HL-60 (cell line): ENCODE measurements around the gene CD34.

Source experiments
- DNase-seq, 2 experiments: peaks; one replicate each; pipeline ENCODE4 v3.0.0-alpha.2; 2010 to 2020; ENCODE audit warnings: low read depth in 1 of 2, low spot score in 1 of 2
- H3K27ac ChIP-seq: fragments of 250-450 bp; sonication (Bioruptor Pico); replicated peaks from 2 replicates; pipeline ENCODE4 v1.5.1; 2020; ENCODE audit warnings: mild to moderate bottlenecking, moderate library complexity
- H3K27me3 ChIP-seq: fragments of 250-450 bp; sonication (Bioruptor Pico); 2 replicates; pipeline ENCODE4 v1.5.1; 2021; ENCODE audit warnings: mild to moderate bottlenecking, moderate library complexity; ENCODE audit not compliant: insufficient read depth, poor library complexity, severe bottlenecking
- H3K4me3 ChIP-seq: replicated peaks from 2 replicates; pipeline ENCODE4 v1.5.1; 2011; ENCODE audit warnings: mild to moderate bottlenecking, control low read depth, low read length; ENCODE audit not compliant: insufficient read depth
- CTCF ChIP-seq: IDR thresholded peaks from one replicate; pipeline ENCODE4 v1.5.1; 2011; ENCODE audit warnings: low read length, control low read depth, inconsistent platforms; ENCODE audit not compliant: insufficient read depth
- GABPA ChIP-seq: IDR thresholded peaks from 2 replicates; pipeline ENCODE4 v1.6.1; 2012; ENCODE audit warnings: low read depth
- POLR2AphosphoS5 ChIP-seq: IDR thresholded peaks from 2 replicates; pipeline ENCODE4 v1.6.1; 2012; ENCODE audit warnings: low read depth
- REST ChIP-seq: IDR thresholded peaks from 2 replicates; pipeline ENCODE4 v1.6.1; 2012; ENCODE audit warnings: low read depth; ENCODE audit not compliant: insufficient replicate concordance
- SPI1 ChIP-seq: IDR thresholded peaks from 2 replicates; pipeline ENCODE4 v1.6.1; 2012; ENCODE audit warnings: low read depth, mild to moderate bottlenecking, borderline replicate concordance

CD34 gene

GRCh38 chr1:207894704-207895103 is 16.2 kb downstream of the CD34 start:
- no peak for TF ChIP-seq POLR2AphosphoS5
- TF ChIP-seq CTCF: no peak
- no peak for TF ChIP-seq REST
- TF ChIP-seq GABPA: no peak
- TF ChIP-seq SPI1: no peak
- Histone ChIP-seq H3K4me3 (no peak overlapping the region), H3K27me3 (no peaks in the 10 kb centered on the region), H3K27ac (no peak overlapping the region)
- DNase-seq: no peak

GRCh38 chr1:207893737-207894582 is 17.0 kb downstream of the CD34 start:
- no peak for DNase-seq
- H3K27me3 ChIP-seq: no peaks in the 10 kb centered on the region
- TF ChIP-seq GABPA (no peak), REST (no peak), POLR2AphosphoS5 (no peak), CTCF (no peak), SPI1 (no peak)
- no peak overlapping the region for H3K4me3 ChIP-seq
- no peak overlapping the region for H3K27ac ChIP-seq

GRCh38 chr1:207892764-207893163 is 18.2 kb downstream of the CD34 start:
- TF ChIP-seq SPI1 (no peak), POLR2AphosphoS5 (no peak), CTCF (no peak), GABPA (no peak), REST (no peak)

More at GRCh38 chr1:207892764-207893163, 18.2 kb downstream of the CD34 start:
- no peak for DNase-seq
- Histone ChIP-seq H3K27ac (no peak overlapping the region), H3K4me3 (no peak overlapping the region), H3K27me3 (no peaks in the 10 kb centered on the region)
